ENCODE results near the gene CPXM2.

DNA sequence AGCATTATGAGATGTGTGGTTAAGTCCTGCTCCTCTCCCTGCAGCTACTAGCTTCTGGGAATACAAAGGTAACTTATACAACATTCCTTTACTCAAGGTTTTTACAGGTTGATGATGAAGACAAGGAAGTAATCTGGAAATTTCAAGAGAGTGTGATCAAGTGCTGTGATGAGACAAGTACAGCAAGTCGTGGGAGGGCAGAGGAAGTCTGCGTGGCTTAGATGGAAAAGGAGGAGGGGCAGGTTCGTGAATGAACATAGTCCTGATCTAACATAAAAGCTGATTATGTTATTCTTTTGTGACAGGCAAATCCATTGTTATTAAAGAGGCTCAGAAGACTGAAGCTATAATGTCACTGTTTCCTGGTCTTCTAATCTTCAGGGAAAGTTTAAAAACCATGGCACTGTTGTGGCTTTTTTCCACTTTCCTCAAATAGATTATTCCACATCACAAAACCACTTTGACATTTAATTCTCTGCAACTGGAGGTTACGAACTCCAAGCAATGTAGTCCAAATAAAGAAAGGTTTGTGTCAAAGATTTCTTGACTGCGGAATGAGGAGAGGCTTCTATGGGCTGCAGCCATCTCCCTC, 84.1 kb downstream of the CPXM2 start:
- TF ChIP-seq, protein P1, sequence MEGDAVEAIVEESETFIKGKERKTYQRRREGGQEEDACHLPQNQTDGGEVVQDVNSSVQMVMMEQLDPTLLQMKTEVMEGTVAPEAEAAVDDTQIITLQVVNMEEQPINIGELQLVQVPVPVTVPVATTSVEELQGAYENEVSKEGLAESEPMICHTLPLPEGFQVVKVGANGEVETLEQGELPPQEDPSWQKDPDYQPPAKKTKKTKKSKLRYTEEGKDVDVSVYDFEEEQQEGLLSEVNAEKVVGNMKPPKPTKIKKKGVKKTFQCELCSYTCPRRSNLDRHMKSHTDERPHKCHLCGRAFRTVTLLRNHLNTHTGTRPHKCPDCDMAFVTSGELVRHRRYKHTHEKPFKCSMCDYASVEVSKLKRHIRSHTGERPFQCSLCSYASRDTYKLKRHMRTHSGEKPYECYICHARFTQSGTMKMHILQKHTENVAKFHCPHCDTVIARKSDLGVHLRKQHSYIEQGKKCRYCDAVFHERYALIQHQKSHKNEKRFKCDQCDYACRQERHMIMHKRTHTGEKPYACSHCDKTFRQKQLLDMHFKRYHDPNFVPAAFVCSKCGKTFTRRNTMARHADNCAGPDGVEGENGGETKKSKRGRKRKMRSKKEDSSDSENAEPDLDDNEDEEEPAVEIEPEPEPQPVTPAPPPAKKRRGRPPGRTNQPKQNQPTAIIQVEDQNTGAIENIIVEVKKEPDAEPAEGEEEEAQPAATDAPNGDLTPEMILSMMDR (IDR thresholded peaks at IDR 0.05) = no peak
- no peak for TF ChIP-seq EZH2 (IDR thresholded peaks at IDR 0.05; ENCODE audit: borderline replicate concordance, insufficient read depth, low read depth, low read length, poor library complexity, severe bottlenecking)
